GM12873 (cell line): Measurements from ENCODE around the gene MPZL1.

Experiments
- TF ChIP-seq, protein P1 (sequence below): IDR thresholded peaks from 2 replicates; pipeline ENCODE4 v1.5.1; 2012; ENCODE audit warnings: low read depth, mild to moderate bottlenecking, moderate library complexity, low read length, control low read depth; ENCODE audit not compliant: insufficient read depth; ENCODE audit errors: missing control alignments

The MPZL1 gene

DNA sequence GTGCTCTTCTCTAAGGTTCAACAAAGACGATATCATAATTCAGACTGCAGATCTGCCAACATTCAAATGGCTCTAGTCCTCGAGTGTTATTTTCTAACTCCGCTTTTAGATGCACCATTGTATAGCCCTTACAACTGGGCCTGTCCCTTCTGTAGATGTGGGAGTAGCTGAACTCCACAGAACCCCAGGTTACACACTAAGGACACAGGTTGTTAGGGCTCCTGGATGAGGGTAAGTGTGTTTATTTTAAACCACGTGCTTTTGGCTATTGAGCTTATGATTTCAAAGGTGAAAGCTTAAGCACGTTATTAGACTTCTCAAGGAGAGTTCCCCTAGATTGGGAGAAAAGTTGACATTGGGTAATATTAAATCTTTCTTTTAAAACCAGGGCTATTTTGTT lies 64.7 kb downstream of the MPZL1 start:
- TF ChIP-seq, protein P1, sequence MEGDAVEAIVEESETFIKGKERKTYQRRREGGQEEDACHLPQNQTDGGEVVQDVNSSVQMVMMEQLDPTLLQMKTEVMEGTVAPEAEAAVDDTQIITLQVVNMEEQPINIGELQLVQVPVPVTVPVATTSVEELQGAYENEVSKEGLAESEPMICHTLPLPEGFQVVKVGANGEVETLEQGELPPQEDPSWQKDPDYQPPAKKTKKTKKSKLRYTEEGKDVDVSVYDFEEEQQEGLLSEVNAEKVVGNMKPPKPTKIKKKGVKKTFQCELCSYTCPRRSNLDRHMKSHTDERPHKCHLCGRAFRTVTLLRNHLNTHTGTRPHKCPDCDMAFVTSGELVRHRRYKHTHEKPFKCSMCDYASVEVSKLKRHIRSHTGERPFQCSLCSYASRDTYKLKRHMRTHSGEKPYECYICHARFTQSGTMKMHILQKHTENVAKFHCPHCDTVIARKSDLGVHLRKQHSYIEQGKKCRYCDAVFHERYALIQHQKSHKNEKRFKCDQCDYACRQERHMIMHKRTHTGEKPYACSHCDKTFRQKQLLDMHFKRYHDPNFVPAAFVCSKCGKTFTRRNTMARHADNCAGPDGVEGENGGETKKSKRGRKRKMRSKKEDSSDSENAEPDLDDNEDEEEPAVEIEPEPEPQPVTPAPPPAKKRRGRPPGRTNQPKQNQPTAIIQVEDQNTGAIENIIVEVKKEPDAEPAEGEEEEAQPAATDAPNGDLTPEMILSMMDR = no peak

GRCh38 chr1:167789501-167789900 lies 67.7 kb downstream of the MPZL1 start:
- TF ChIP-seq, protein P1 = no peak

GRCh38 chr1:167790117-167790516 lies 68.3 kb downstream of the MPZL1 start:
- TF ChIP-seq, protein P1 = no peak

- TF ChIP-seq, protein P1 = no peak
These were observed 69.8 kb downstream of the MPZL1 start for GRCh38 chr1:167791281-167792187.

DNA sequence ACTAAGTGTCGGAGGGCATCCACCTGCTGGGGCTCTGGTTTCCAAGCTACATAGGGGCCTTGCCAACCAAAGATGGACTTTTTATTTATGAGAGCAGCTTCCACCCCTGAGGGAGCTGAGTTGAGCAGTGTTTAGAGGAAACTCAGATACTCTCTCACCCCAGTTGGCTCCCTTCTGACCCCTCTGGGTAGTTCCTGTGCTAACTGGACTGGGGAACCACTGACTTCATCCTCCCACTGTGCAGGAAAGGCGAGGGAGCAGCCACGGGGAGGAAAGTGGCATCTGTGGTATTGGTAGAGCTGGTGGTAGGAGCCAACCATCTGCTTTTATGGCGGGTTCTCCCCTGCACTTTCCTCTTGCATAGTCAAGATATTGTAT lies 70.4 kb downstream of the MPZL1 start:
- TF ChIP-seq, protein P1 = no peak

GRCh38 chr1:167794043-167794442 lies 72.3 kb downstream of the MPZL1 start:
- TF ChIP-seq, protein P1 = no peak

GRCh38 chr1:167795810-167796740 lies 74.3 kb downstream of the MPZL1 start:
- TF ChIP-seq, protein P1 = no peak
